Measurements from ENCODE around the gene FILIP1.

GRCh38 chr6:75497994-75498393 lies 4.4 kb upstream of the FILIP1 start:
- no peak for TF ChIP-seq CTCF (IDR thresholded peaks at IDR 0.05)
- no peak for TF ChIP-seq POLR2A (IDR thresholded peaks at IDR 0.05)
- no peak for TF ChIP-seq POLR2AphosphoS5 (IDR thresholded peaks at IDR 0.05)
- no peak for TF ChIP-seq EP300 (IDR thresholded peaks at IDR 0.05)
